ENCODE results near the gene PREX1. TPM values are rescaled to one million over a fixed set of nuclear protein-coding genes. Genes with fewer than 3 reads are reported as not detected.
A peak's percentile ranks its signal among the peaks of the same experiment; 100 is the strongest.

PREX1 gene
- total RNA-seq, 2 experiments from 2014 or later, result 76.8 to 77.1 TPM

- Mint-ChIP-seq H3K4me3 (peak overlapping the region; percentile 55), H3K9me3 (peaks cover 4% of the 10 kb centered on the region), H3K36me3 (peaks cover 57% of the 10 kb centered on the region), H3K27ac (peak overlapping the region; percentile 84), H3K4me1 (peaks cover 77% of the 10 kb centered on the region), H3K27me3 (no peaks in the 10 kb centered on the region)
- DNase-seq, result no peak
These were observed 107.4 kb downstream of the PREX1 start for GRCh38 chr20:48720256-48720985.

- Mint-ChIP-seq H3K27me3 (no peaks in the 10 kb centered on the region), H3K4me3 (peak overlapping the region; percentile 55), H3K4me1 (peaks cover 82% of the 10 kb centered on the region), H3K36me3 (peaks cover 57% of the 10 kb centered on the region), H3K9me3 (peaks cover 4% of the 10 kb centered on the region), H3K27ac (peak overlapping the region; percentile 84)
- no peak for DNase-seq
These were observed 108.1 kb downstream of the PREX1 start for GRCh38 chr20:48719598-48720255.

- peaks cover 89% of the 10 kb centered on the region for H3K4me1 Mint-ChIP-seq
- H3K27ac Mint-ChIP-seq, result peak overlapping the region; percentile 84
- no peaks in the 10 kb centered on the region for H3K27me3 Mint-ChIP-seq
- H3K4me3 Mint-ChIP-seq, result peak overlapping the region; percentile 55
- DNase-seq, result peak; percentile 58
- H3K9me3 Mint-ChIP-seq, result peaks cover 5% of the 10 kb centered on the region
- H3K36me3 Mint-ChIP-seq, result peaks cover 62% of the 10 kb centered on the region
These were observed 108.8 kb downstream of the PREX1 start for GRCh38 chr20:48718786-48719578.

- Mint-ChIP-seq H3K9me3 (peaks cover 5% of the 10 kb centered on the region), H3K27me3 (no peaks in the 10 kb centered on the region), H3K36me3 (peaks cover 65% of the 10 kb centered on the region), H3K27ac (peak overlapping the region; percentile 96), H3K4me3 (no peak overlapping the region), H3K4me1 (peaks cover 86% of the 10 kb centered on the region)
- no peak for DNase-seq
These were observed 110.0 kb downstream of the PREX1 start for GRCh38 chr20:48717680-48718223.

GRCh38 chr20:48717095-48717672, 110.6 kb downstream of the PREX1 start:
- Mint-ChIP-seq H3K4me3 (no peak overlapping the region), H3K36me3 (peaks cover 70% of the 10 kb centered on the region), H3K9me3 (peaks cover 5% of the 10 kb centered on the region), H3K27me3 (no peaks in the 10 kb centered on the region), H3K4me1 (peaks cover 86% of the 10 kb centered on the region), H3K27ac (peak overlapping the region; percentile 96)
- no peak for DNase-seq

- peaks cover 67% of the 10 kb centered on the region for H3K36me3 Mint-ChIP-seq
- H3K9me3 Mint-ChIP-seq, result peaks cover 5% of the 10 kb centered on the region
- no peaks in the 10 kb centered on the region for H3K27me3 Mint-ChIP-seq
- peak overlapping the region; percentile 96 for H3K27ac Mint-ChIP-seq
- H3K4me1 Mint-ChIP-seq, result peaks cover 82% of the 10 kb centered on the region
- peak overlapping the region; percentile 57 for H3K4me3 Mint-ChIP-seq
- DNase-seq, result no peak
These were observed 111.3 kb downstream of the PREX1 start for GRCh38 chr20:48716541-48716940.

GRCh38 chr20:48716086-48716485, 111.7 kb downstream of the PREX1 start:
- Mint-ChIP-seq H3K27me3 (no peaks in the 10 kb centered on the region), H3K27ac (peak overlapping the region; percentile 96), H3K4me1 (peaks cover 82% of the 10 kb centered on the region), H3K9me3 (peaks cover 5% of the 10 kb centered on the region), H3K36me3 (peaks cover 64% of the 10 kb centered on the region), H3K4me3 (peak overlapping the region; percentile 57)
- peak; percentile 71 for DNase-seq

GRCh38 chr20:48714764-48715163, 113.0 kb downstream of the PREX1 start:
- peaks cover 57% of the 10 kb centered on the region for H3K36me3 Mint-ChIP-seq

GRCh38 chr20:48711696-48712464, 115.9 kb downstream of the PREX1 start:
- DNase-seq, result no peak
- Mint-ChIP-seq H3K4me3 (no peak overlapping the region), H3K36me3 (peaks cover 55% of the 10 kb centered on the region), H3K27me3 (no peaks in the 10 kb centered on the region), H3K4me1 (peaks cover 64% of the 10 kb centered on the region), H3K27ac (peak overlapping the region; percentile 7), H3K9me3 (peaks cover 2% of the 10 kb centered on the region)

More at GRCh38 chr20:48714764-48715163, 113.0 kb downstream of the PREX1 start:
- DNase-seq, result no peak
- Mint-ChIP-seq H3K27ac (peak overlapping the region; percentile 22), H3K4me1 (peaks cover 73% of the 10 kb centered on the region), H3K4me3 (no peak overlapping the region), H3K27me3 (no peaks in the 10 kb centered on the region), H3K9me3 (peaks cover 2% of the 10 kb centered on the region)

- no peak for DNase-seq
- Mint-ChIP-seq H3K9me3 (peaks cover 2% of the 10 kb centered on the region), H3K27ac (no peak overlapping the region), H3K4me1 (peaks cover 64% of the 10 kb centered on the region), H3K27me3 (no peaks in the 10 kb centered on the region), H3K4me3 (no peak overlapping the region), H3K36me3 (peaks cover 57% of the 10 kb centered on the region)
These were observed 116.8 kb downstream of the PREX1 start for GRCh38 chr20:48711044-48711428.

GRCh38 chr20:48710341-48711043, 117.3 kb downstream of the PREX1 start:
- Mint-ChIP-seq H3K4me3 (no peak overlapping the region), H3K36me3 (peaks cover 55% of the 10 kb centered on the region), H3K27ac (peak overlapping the region; percentile 58), H3K4me1 (peaks cover 62% of the 10 kb centered on the region), H3K9me3 (peaks cover 2% of the 10 kb centered on the region), H3K27me3 (no peaks in the 10 kb centered on the region)
- no peak for DNase-seq

- no peak overlapping the region for H3K4me3 Mint-ChIP-seq
- peaks cover 59% of the 10 kb centered on the region for H3K4me1 Mint-ChIP-seq
- no peaks in the 10 kb centered on the region for H3K27me3 Mint-ChIP-seq
- H3K36me3 Mint-ChIP-seq, result peaks cover 51% of the 10 kb centered on the region
- H3K27ac Mint-ChIP-seq, result peak overlapping the region; percentile 30
- H3K9me3 Mint-ChIP-seq, result peaks cover 1% of the 10 kb centered on the region
- no peak for DNase-seq
These were observed 118.1 kb downstream of the PREX1 start for GRCh38 chr20:48709744-48710143.

- Mint-ChIP-seq H3K27me3 (no peaks in the 10 kb centered on the region), H3K36me3 (peaks cover 50% of the 10 kb centered on the region)
- DNase-seq, result no peak
These were observed 118.6 kb downstream of the PREX1 start for GRCh38 chr20:48709058-48709691.

More at GRCh38 chr20:48709058-48709691, 118.6 kb downstream of the PREX1 start:
- Mint-ChIP-seq H3K4me3 (no peak overlapping the region), H3K27ac (peak overlapping the region; percentile 50), H3K9me3 (no peaks in the 10 kb centered on the region), H3K4me1 (peaks cover 54% of the 10 kb centered on the region)

All from activated naive CD8-positive, alpha-beta T cell treated with anti-CD3 and anti-CD28 coated beads for 36 hours (primary cell).